HFF-Myc (cell line): ENCODE measurements around the gene SLC44A3.

Experiments
- DNase-seq: peaks from one replicate; pipeline ENCODE4 v3.0.0-alpha.2; 2011; ENCODE audit warnings: low read depth; ENCODE audit errors: extremely low read depth
- H3K4me3 ChIP-seq: replicated peaks from 2 replicates; pipeline ENCODE4 v1.5.1; 2011; ENCODE audit warnings: low read depth, mild to moderate bottlenecking, control low read depth, low read length
- CTCF ChIP-seq: IDR thresholded peaks from 2 replicates; pipeline ENCODE4 v1.5.1; 2012; ENCODE audit warnings: mild to moderate bottlenecking, low read depth, low read length, control low read depth; ENCODE audit errors: missing control alignments

SLC44A3 gene

GRCh38 chr1:94855307-94855700, 35.1 kb downstream of the SLC44A3 start:
- DNase-seq: no peak
- no peak overlapping the region for H3K4me3 ChIP-seq
- TF ChIP-seq CTCF: no peak

- H3K4me3 ChIP-seq: no peak overlapping the region
- TF ChIP-seq CTCF: no peak
- no peak for DNase-seq
Observed at GRCh38 chr1:94856004-94856403, 35.8 kb downstream of the SLC44A3 start.

GRCh38 chr1:94856868-94857267, 36.7 kb downstream of the SLC44A3 start:
- no peak overlapping the region for H3K4me3 ChIP-seq
- no peak for TF ChIP-seq CTCF
- no peak for DNase-seq

GRCh38 chr1:94858276-94858675, 38.1 kb downstream of the SLC44A3 start:
- no peak for TF ChIP-seq CTCF
- DNase-seq: no peak
- H3K4me3 ChIP-seq: no peak overlapping the region

- no peak for TF ChIP-seq CTCF
- DNase-seq: no peak
Observed at GRCh38 chr1:94859174-94859573, 39.0 kb downstream of the SLC44A3 start.

GRCh38 chr1:94862718-94863117, 42.6 kb downstream of the SLC44A3 start:
- TF ChIP-seq CTCF: no peak
- no peak for DNase-seq

More at GRCh38 chr1:94859174-94859573, 39.0 kb downstream of the SLC44A3 start:
- H3K4me3 ChIP-seq: no peak overlapping the region

GRCh38 chr1:94863297-94863911, 43.2 kb downstream of the SLC44A3 start:
- no peak for DNase-seq
- H3K4me3 ChIP-seq: peak overlapping the region; percentile 2; the same call in 1 of the 2 replicates
- no peak for TF ChIP-seq CTCF

More at GRCh38 chr1:94862718-94863117, 42.6 kb downstream of the SLC44A3 start:
- no peak overlapping the region for H3K4me3 ChIP-seq
